COR-L47 (cell line): ENCODE measurements around the gene SERPINA4.
A peak's percentile ranks its signal among the peaks of the same experiment; 100 is the strongest.

ENCODE experiments used
- DNase-seq: peaks from one replicate; lab custom pipeline; 2025; lab: John Stamatoyannopoulos, UW

Gene SERPINA4, protein sequence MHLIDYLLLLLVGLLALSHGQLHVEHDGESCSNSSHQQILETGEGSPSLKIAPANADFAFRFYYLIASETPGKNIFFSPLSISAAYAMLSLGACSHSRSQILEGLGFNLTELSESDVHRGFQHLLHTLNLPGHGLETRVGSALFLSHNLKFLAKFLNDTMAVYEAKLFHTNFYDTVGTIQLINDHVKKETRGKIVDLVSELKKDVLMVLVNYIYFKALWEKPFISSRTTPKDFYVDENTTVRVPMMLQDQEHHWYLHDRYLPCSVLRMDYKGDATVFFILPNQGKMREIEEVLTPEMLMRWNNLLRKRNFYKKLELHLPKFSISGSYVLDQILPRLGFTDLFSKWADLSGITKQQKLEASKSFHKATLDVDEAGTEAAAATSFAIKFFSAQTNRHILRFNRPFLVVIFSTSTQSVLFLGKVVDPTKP

DNA sequence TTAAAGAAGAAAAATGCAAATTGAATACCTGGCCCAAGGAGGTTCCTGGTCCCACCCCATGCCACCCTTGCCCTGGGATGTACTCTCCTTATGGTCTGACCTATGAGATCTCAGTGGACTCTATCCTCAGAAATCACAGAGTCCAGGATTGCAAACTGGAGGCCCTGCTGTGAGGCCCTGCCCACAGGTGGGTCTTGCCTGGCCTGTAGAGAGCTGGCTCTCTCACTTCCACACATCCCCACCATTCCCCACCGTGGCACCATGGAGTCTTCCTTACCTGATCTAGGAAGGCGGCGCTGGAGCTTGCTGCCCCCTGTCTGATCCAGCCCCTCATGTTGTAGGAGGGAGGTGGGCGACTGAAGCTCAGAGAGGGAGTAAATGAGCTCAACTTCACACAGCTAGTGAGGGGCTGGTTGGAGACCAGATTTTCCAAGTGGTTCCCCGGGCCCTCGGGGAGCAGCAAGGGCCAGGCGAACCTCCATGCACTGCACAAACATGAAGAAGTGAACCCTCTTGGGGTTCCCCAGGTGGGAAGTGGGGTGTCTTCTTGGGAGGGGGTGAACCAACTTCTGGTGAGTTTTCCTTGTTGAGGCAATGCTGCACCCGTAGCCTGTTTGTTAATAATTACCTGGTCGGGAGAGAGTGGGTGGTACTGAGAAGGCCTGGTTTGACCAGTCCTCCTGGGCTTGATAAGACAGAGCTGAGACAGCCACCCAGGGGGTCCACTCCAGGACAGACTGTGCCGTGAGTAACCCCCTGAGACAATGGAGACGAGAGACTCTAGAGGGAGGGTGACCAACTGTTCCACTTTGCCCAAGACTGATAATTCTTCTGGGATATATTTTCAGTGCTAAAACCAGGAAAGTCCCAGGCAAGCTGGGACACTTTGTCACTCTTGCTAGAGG lies at the start of gene SERPINA4:
Gene SERPINA4 (plus strand): TSS at position 692 of the 905 bp plus-strand sequence. CDS start 2,041 bp downstream, outside the sequence.
- no peak for DNase-seq

DNA sequence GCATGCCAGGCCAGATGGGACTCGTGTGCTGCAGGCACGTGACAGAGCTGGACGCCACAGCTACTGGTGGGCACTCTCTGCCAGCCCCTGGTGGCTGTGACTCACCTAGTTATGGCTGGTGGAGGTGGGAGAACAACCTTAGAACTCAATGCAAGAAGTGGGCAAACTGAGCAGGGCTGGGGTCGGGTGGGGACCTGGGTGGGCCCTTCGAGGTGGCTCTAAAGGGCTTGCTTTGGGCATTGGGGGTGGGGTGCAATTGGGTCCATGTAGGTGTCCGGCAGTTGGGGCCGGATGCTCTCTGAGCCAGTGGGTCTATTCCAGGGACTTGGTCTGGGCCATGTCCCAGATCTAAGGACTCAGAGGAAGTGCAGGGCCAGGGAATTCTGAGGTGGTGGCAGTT lies 46.9 kb upstream of the SERPINA4 start:
- DNase-seq, result no peak

DNA sequence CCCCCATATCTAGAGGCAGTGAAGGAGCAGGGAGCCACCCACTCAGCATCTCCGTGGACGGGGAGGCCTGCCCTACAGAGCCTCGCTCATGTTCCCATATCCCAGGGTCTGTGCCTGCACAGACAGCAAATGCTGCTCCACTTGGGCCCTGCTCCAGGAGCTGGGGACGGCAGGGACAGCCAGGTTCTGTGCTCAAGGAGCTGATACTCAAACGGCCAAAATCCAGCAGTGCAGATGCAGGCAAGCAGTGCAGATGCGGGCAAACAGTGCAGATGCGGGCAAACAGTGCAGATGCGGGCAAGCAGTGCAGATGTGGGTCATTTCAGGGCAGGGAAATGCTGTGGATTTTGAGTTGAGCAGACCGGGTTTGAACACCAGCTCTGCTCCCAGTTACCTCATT lies 45.8 kb upstream of the SERPINA4 start:
- DNase-seq, result no peak

DNA sequence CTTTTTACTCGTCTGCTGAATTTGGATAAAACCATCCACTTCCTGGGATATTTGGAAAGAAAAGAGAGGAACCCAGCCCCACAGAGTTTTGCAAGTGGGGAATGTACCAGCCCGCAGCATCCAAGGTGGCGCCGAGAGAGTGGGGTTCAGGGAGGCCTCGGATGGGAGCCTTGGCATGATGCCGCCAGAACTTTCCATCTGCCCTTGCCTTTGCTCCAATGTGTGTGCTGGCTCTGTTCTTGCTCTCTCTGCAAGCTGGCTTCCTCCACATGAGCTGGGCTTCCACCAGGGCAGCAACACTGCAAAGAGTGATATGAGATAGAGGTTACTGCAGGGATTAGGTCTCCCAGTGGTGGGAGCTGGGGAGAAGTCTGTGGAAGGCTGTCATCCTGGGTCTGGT lies 45.4 kb upstream of the SERPINA4 start:
- no peak for DNase-seq

DNA sequence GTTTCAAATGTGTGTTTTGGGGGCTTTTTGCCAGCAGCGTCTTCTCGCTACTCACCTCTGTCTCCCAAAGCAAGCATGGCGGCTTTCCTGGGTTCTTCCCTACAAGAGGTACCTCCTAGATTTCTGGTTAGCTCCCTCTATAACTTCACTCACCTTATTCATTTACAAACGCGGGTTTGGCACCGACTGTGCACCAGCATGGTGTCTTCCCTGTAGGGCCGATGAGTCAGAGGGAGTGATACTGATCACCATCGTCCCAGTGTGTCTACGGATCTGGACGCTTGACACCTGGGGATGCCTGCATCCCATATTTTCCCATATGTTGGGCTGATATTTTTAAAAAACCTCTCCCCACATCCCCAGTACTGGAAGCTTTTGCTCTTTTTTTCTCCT lies 44.0 kb upstream of the SERPINA4 start:
- DNase-seq, result no peak

DNA sequence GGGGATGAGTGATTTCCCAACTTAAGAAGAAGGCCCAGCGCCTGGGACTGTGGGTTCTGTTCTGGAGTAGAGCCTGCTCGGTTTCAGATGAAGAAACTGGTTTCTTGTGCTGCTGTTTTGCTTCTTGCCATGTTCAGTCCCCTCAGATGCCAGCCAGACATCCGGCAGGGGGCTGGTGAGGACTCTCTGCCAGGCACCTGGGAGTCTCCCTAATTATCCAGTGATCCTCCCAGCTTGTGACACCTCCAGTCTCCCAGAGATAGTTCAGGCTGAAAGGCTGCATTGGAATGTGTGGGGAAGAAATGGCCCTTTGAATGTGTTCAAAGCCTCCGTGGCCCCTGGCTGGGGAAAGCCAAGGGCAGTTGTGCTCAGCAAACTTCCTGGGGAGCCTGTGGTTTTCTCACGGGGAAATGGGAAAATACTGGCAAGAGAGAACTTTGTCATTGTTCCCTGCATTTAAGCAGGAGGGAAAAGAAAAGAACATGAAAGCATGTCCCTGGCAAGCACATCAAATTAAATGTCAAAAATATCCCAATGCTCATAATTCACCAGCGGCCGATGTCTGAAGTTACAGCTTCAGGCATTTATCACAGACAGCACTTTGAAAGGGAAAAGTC lies 43.5 kb upstream of the SERPINA4 start:
- no peak for DNase-seq

DNA sequence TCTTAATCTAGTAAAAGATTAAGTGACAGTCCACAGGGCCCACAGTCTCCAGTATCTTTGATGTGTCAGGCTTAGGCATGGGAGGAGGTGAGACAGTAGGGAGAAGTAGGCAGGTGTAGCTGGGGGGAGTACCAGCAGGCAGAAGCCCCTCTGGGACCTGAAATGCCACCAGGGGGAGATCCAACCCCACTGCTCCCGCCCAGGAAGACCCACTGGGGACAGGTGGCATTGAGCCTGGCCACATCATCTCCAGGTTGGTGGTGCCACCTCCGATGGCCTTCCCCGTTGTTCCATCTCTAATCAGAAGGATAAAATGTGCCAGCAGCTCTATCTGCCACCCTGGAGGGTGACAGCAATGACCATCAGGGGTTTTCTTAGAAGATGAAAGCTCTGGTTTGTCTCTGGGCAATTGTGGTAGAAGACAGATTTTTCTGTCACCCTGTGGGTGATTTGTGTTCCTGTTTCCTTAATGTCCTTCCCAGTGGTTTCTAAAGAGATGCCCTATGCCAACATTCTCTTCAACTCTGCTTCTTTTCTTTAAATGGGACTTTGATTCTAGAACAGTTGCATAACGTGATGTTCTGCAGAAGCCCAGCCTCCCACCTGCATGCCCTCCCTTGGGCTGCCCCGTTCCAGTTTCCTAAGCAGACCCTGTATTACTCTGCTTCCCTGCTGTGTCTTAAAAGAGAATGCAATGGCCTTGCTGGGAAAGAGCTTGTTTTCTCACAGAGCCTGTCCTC lies 39.7 kb upstream of the SERPINA4 start:
- no peak for DNase-seq

DNA sequence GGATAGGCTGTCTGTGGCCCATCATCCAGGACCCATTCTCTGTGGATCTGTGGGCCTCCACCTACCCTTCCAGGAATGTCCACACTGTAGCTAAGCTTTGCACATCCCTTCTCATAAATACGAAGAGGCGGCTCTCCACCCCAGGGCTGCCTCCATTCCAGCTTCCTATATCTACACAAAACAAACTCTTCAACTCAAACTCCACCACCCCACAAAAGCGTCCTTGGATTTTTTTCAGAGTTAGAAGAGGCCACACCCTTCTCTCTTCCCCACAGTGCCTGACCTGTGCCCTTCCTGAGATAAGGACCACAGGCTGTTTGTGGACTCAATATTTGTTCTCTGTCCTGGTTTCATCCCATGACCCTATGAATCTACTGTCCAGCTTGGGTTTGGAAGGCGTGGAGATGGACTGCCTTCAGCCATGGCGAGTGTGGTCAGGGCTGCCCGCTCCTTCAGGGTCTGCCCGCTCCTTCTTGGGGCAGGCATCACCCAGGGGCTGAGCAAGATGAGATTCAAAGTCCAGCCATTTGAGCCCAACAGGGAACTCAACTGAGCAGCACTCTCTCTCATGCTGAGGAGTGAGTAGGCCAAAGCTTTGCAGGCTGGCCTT lies 39.0 kb upstream of the SERPINA4 start:
- no peak for DNase-seq

DNA sequence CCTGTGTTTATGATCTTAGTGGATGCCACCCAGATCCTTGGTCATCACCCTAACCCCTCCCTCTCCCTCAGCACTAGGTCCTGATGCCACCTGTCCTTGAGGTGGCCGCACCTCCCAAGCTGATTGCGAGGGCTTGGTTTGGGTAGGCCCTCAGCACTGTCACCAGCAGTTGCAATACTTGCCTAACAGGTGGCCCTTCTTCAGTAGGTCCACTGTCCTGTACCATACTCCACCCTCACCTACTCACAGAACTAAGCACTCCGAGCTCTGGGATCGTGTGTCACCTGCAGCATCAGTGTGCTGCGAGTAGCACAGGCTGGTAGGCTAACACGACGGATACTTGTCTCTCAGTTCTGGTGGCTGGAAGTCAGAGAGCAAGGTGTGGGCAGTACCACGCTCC lies 38.0 kb upstream of the SERPINA4 start:
- DNase-seq, result no peak

DNA sequence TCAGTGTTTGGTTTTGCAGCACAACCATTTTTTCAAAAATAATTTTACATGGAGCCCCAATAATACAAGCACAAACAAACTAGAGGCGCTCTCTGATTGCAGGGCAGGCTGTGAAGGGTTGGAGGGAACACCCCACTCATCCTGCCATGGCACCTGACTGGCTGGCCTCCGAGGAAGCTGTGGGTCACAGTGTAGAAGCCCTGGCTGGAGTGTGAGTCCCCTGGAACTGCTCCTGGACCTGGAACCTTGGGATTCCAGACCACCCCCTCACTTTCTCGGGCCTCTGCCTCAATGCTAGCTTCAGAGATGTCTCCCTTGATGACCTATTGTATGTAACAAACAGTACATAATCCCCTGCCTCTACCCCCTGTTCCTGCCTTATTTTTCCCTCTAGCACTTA lies 37.1 kb upstream of the SERPINA4 start:
- no peak for DNase-seq

DNA sequence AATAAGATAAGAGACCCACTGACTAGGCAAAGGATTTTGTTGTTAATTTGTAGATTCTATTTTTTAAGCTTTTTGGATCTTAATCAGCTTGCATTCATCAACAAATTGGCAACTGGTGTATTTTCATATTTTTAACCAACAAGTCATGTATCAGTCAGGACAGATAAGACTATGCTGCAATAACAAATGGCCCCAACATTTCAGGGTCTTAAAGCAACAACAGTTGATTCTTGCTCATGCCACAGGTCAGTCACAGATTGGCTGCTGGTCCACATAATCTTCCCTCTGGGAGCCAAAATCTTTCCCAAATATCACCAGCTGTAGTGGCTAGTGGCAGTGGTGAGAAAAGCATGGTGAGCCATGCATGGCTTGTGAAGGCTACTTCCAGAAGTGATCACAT lies 30.1 kb upstream of the SERPINA4 start:
- DNase-seq, result no peak

DNA sequence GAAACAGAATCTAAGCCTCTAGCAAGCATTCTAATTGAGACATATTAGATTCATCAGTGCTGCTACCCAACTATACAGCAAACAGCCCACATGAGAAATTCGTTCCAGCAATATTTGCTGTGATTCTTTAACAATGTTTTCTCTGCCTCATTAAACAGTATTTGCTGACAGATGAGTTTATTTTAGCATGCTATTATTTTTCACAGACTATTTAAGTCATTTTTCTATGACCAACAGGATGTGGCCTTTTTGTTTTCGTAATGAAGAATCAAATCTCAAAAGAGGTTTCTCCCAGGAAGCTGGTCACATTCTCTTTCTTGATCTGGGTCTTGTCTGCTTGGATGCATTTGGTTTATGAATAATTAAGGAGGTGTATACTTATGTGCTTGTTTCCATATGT lies 28.8 kb upstream of the SERPINA4 start:
- DNase-seq, result no peak

DNA sequence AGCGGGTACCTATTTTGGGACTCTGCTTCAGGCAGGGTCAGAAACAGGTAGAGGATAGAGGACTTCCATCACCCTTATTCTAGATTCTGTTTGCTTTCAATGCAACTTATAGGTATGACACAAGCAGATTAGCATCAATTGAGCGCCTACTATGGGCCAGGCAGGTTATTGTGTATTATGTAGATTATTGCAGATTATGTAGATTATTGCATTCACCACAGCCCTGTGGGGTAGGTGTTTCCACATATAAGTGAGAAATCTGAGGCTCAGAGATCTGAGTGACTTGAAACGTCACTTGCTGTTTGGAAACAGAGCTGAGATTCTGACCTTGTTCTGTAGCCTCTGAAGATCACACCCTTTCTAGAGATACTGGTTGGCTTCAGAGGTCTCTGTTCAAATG lies 25.7 kb upstream of the SERPINA4 start:
- DNase-seq, result no peak

DNA sequence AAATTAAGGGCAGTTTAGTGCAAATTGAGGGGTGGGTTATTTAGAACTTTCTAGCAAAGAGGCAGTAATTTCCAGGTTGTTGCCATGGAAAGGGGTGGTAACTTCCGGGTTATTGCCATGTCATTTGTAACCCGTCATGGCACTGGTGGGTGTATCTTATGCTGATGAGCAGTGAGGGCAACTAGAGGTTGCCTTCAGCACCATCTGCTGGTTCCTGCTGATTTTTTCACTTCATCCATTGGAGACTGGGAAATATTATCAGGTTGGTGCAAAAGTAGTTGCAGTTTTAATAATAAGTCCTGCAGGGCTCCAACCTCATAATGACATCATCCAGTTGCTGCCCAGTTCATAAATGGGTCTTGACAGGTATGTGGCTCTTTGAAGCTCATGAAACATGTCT lies 24.4 kb upstream of the SERPINA4 start:
- peak; percentile 40 for DNase-seq

DNA sequence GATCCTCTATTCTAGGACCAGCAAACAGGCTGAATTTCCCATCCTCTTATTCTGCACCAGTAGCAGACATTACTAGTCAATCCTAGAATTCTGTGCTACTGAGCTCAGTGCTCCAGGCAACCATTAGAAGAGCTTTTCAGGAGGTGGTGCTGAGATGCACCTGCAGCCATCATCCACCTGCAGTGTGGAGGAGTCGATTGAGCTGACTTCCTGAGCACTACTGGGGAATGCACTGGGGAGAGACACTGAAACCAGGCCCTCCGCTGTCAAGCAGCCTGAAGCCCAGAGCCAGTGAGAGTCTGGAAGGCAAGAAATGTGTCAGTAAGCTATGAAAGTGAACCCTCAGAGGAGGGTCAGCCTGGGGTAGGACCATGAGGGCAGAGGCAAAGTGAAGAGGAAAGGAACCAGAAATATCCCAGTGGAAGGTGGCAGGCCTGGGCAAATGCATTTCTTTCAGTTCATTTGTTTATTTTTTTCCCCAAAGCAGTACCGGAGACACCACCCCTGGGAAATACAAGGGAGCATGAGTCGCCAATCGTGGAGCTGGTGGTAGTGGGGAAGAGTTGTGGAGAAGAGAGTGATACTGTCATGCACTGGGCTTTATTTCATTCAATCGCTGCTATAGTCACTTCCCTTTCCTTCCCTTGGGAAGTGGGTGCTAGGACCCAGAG lies 23.0 kb upstream of the SERPINA4 start:
- no peak for DNase-seq

DNA sequence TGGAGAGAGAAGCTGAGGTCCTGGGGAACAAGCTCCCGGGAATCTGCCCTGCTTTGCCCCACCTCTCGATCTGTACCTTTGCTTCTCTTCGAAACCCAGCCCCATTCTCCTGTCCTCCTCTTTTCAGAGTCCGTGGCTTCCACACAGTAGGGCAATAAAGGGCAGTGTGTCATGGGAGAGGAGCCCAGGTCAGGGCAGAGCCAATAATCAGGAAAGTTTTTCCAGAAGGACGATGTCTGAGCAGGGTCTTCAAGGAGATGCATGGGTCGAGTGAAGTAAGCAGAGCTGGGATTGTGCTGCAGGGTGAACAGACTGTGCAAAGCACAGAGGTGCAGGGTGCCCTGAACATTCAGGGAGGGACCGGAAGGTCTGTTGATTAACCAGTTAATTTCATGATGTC lies 22.1 kb upstream of the SERPINA4 start:
- no peak for DNase-seq

DNA sequence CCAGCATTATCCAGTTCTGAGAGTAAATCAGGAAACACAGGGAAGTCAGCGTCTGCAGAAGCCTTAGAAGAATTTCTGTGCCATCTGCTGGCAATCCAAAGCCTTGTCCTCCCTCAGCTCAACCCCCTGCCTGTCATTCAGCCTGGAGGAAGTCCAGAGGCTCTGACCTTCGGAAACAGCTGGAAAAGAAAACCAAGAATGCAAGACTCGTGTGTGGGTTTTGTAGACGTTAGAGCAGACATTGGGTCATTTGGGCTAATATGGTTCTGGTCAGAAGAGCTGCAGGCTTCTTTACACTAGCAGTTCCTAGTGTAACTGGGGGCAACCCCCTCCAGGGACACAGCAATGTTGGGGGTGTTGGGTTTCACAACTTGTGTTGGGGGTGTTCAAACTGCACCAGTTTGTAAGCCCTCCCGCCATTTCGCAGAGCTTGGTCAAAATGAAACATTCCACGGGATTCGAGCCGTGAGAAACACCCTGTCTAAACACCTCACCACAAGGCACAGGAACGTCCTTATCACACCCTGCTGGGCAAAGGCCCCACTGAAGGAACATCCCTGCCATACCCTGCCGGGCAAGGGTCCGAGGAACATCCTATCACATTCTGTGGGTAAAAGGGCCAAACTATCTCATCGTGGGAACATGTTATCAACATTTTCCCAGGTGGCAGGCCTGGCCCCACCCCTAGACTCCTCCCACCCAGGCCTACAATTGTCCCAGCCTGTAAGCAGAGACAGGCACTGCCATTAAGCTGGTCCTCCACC lies 21.0 kb upstream of the SERPINA4 start:
- no peak for DNase-seq

DNA sequence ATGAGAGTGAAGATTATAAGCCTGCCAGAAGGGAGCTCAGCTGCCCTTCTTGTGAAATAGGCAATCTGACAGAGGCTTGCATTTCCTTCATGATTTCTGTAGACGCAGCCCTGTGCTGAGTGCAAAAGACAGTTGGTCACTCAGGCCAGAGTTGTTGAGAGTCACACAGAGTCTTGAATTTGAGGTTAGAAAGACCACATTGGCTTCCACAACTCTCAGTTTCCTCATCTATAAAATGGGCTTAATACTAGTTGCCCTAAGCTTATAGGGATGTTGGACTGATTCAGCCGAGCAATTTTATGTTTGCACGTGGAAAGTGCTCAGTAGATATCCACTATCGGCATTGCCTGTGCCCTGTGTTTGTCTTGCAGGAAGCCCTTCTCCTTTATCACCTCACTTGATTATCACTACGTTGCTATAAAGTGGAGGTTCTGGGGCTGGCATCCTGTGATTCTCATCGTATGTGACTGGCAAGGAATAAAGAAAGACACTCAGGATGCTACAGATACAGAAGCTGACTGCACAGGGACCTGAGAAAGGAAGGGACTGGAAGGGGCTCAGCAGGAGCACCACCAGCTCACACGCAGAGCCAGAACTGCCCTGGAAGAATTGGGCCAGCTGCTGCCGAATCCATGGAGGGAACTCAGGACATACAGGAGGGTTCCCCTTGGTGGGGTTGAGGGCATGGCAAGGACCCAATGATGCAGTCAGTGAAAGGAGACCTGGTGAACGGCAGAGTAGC lies 19.8 kb upstream of the SERPINA4 start:
- DNase-seq, result no peak

DNA sequence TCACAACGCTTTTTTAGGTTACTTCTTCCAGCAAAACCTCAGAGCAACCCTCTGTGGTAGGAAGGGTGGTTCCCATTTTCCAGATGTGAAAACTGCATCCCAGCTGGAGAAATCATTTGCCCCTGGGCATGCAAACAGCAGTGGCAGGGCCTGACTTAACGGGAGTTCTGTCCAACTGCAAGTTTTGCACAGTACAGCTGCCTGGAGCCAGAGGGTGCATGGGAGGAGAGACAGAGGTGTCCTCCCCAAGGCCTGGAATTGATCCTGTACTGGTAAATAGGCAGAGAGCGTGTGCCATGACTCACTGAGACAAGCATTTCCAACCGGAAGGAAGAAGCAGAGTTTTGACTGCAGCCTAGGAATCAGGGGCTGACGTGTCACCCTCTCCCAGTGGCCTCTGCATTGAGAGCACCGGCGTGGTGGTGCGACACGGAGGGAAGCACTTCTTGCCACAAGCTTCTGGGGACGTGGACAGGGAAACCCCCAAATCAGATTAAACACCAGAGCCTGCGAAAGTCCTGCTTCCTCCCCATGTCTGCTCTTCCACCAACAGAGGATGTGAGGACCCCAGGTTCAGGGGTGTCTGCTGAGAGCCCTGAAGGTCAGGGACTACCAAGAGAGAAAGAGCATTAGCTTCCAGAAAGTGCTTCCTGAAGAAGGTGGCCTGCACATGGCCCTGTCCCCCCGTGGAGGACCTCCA lies 19.0 kb upstream of the SERPINA4 start:
- DNase-seq, result no peak
